Left renal cortex interstitium (tissue), 4 donors: ENCODE measurements around the gene M1AP. TPM values are rescaled to one million over a fixed set of nuclear protein-coding genes. Genes with fewer than 3 reads are reported as not detected.

ENCODE experiments used
- DNase-seq, 4 donors: peaks; one replicate each; pipeline ENCODE4 v3.0.0-alpha.2; 2013; ENCODE audit warnings: low read depth in 4 of 4, low spot score in 2 of 4, missing footprints in 1 of 4
- polyA plus RNA-seq, 4 donors: library from polyadenylated mRNA; unstranded; fragments of 120-200 nt; gene quantifications; one replicate each; pipeline ENCODE4 v1.2.1, GENCODE V29; 2013; ENCODE audit not compliant: insufficient read length in 4 of 4

M1AP gene
- polyA plus RNA-seq, 4 donors: 0.43 to 1.5 (median 0.98) TPM

DNA sequence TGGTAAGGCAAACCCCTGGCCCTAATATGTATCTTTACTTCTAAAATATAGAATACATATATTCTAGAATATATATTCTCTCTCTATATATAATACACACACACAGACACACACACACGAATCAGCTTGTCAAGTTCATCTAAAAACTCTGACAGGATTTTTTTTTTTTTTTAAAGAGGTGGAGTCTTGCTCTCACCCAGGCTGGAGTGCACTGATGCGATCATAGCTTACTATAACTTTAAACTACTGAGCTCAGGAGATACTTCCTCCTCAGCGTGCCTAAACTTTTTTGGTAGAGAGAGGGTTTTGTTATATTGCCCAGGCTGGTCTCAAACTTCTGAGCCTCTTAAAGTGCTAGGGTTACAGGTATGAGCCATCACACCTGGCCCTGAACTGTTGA is 48.5 kb downstream of the M1AP start:
- no peak for DNase-seq

GRCh38 chr2:74597410-74597809 is 50.7 kb downstream of the M1AP start:
- no peak for DNase-seq

DNA sequence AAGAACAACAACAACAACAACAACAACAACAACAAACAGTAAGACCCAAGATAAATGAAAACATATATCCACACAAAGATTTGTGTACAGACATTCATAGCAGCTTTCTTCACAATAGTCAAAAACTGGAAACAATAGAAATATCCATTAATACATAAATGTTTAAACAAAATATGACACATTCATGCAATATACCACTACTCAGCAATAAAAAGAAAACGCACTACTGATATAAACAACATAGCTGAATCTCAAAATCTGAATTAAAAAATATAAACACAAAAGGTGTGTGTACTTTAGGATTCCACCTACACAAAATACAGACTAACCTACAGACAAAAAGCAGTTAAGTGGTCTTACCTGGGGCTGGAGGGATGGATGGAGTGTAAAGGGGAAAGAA is 51.5 kb downstream of the M1AP start:
- DNase-seq: no peak

DNA sequence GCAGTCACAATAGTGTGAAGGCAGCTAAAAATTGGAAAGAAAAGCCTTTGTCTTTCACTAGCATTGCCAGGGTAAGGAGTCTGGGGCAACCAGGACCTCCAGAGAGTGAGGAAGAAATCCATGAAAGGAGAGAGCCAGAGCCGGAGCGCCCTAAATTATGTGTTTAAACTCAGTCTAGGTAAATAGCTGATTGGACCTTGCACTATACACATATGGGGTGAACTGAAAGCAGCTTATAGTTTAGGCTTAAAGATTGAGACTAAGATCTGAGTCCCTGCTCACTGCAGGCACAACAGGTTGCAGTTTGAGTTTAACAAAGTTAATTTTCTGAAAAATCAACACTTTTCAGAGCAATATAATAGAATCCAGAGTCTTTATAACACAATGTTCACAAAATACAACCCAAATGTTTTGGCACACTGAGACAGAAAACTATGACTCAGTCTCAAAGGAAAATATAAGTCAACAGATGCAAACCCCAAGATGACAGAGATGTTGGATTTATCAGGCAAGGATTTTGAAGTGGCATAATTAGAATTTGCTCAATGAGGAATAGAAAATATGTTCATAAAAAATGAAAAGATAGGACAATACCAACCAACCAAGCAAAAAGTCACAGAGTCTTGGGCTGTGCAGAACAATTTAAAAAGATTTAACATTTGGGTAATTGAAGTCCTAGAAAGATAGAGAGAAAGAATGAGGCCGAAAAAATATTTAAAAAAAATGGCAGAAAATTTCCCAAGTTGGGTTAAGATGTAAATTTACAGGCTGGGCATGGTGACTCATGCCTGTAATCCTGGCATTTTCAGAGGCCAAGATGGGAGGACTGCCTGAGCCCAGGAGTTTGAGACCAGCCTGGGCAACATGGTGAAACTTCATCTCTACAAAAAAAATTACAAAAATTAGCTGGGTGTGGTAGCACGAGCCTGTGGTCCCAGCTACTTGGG is 54.0 kb downstream of the M1AP start:
- DNase-seq: no peak

DNA sequence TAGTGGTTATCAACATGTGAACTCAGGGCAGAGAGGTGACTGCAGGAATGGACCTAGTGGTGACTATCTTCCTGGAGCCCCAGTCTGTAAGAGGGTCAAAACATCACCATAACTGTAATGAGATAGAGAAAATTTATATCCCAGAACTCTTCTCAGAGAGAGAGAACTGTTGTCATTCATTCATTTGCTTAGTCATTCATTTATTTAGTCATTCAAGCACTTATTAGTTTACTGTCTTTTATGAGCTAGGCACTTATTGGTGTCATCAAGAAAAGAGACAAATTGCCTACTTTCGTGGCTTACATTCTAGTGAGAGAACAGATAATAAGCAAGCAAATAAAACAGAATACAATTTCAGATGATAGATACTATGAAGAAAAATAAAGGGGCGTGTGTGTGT is 59.5 kb downstream of the M1AP start:
- DNase-seq: no peak

DNA sequence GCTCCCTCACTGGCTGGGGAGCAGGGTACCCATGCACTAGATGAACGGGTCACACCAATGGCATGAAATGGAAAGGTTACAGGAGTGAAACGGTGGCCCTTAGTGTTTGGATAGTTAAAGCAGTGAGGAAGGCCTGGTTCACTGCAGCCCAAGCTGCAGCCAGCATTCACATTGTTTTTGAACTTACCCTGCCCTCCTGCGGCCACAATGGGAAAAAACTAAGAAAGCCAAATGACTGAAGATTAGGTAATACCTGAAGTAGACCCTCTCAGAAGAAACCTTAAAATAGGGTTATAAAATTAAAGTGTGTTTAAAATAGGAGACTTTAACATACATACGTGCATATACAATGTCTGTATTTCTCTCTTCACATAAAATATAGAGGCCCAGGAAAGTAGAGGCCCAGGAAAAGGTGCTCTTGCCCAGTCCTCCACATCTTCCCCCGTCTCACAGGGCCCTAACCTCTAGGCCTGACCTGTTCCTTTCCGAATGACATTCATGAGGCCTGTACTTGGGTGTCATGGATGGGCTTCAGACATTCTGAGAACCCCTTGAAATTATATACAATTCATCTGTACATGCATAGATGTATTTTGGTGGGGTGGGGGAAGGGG is 60.4 kb downstream of the M1AP start:
- peak; percentile 13 to 46 (median 34) for DNase-seq

- no peak for DNase-seq
Measured at GRCh38 chr2:74585406-74586185, 62.5 kb downstream of the M1AP start.

DNA sequence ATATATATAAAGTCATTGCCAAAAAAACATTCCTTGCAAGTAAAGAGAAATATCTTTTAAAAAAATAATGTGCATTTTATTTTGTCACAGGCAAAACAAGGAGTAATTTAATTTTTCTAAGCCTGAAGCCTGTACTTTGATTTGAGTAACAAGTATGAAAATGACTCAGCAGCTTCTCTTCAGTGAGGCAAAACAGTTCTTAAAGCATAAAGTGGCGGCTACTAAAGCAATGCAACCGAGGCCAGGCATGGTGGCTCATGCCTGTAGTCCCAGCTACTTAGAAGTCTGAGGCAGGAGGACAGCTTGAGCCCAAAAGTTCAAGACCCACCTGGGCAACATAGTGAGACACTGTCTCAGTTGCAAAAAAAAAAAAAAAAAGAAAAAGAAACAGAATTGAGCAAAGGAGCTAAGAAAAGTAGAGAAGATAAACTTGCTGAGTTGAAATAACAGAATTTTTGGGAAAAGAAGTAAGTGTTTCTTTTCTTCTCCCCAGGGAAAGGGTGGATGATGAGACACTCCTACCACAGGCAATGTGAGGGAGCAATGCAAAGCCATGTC is 64.0 kb downstream of the M1AP start:
- no peak for DNase-seq

DNA sequence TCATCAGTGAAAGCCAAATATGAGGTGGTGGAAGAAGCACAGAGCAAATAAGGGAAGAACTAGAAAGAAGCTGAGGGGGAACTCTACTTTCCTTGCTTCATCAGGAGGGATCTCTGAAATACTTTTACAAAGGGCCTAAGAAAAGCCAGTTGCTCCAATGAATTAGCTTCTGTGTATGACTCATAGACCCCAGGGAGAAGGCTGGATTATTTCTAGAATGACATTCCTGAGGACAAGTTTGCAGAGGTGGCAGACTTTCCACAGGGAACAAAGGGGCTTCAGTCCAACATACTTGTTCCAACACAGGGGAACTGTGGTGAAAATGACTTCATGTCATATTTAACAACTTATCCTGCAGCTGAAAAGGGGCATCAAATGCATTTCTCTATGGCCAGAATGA is 64.6 kb downstream of the M1AP start:
- no peak for DNase-seq

- no peak for DNase-seq
Measured at GRCh38 chr2:74582184-74582583, 65.9 kb downstream of the M1AP start.

DNA sequence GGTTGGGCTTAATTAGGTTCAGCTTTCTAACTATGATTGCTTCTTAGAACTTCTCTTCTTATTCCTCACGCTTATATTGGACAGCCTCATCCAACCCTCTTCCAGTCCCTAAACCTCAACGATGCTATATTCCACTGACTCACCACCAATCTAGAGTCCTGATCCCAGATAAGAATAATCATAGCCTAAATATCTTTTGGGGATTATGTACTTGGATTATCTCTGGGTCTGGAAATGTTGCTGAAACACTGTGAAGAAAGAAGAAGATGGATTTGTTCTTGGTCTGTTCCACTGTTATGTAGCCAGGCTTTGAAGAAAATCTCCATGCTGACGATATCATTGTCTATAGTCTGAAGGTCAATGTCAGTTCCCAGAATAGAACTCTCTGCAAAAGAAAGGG is 66.7 kb downstream of the M1AP start:
- DNase-seq: no peak

- no peak for DNase-seq
Measured at GRCh38 chr2:74578408-74578807, 69.7 kb downstream of the M1AP start.

DNA sequence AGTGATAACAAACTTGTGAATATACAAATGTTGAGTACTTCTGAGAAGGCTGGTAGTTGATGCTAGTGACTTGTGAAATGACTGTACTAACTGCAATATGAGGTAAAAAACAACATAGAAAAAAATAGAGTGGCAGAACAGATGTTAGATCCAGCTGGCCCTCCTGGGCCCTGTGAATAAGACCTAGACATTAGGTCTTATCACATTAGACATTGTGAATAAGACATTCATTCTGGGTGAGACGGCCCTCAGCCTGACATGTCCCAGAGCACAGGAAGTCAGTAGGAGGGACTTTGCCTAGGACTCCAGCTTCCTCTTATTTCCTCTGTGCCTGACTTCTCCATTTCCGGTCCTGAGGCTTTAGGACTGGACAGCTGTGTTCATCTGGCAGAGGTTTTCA is 70.7 kb downstream of the M1AP start:
- no peak for DNase-seq

DNA sequence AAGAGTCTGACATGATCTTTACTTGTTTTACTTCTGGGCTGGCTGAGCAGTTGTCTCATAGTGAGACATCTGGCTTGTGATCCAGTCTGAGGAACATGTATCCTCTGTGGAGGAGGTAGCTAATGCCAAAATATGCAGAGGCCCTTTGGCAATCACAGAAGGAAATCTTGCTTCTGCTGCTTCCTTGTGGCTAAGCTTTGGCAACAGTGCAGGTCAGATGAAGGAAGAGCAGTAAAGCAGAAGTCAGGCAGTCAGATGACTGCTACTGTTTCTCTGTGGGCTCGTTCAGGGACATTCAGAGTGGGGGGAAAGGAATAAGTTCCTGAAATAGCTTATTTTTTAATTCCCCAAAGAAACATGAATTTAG is 71.3 kb downstream of the M1AP start:
- DNase-seq: no peak

DNA sequence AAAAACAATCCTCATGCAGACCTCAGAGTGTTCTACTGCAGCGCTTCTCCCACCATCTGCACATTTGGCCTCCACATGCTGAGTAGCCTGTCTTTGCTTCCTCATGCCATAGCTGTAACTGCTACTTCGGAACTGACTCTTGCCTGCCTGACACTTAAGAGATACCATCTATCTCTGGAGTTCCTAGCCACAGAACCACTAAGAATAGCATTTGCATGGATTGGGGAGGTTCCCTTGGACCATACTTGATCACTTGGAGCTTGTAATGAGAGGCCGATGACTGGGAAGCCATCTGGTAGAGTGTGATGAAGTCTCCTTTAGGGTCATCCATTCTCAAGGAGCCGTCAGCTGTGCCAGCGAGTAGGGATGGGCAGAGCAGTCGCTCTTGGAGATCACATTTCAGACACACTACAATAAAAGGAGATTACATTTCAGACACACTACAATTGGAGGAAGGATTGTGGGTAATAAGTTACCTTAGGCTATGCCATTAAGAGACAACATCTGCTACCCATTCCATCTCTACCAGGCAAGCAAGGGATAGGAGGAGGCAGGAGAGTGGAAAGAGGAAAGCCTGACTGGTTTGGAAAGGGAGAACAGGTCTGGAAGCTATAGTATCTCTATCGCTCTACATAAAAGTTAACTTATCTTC is 71.8 kb downstream of the M1AP start:
- no peak for DNase-seq

DNA sequence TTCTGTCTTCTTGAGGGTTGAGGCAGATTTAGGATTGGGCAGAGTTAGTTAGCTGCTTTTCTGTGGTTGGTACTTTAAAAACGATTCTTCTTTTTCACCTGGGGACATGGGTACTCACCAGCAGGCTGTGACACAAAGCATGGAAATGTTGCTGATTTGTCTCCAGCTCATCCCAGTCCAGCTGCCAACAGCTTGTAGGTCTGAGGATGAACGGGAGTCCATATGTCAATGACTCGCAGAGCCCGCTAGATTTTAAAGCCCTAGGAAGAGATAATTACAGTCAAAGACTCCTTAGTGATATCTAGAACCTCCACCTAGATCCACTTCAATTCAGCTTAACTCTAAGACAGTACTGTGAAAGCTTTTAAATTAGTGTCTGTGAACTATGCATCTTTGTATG is 72.8 kb downstream of the M1AP start:
- no peak for DNase-seq

DNA sequence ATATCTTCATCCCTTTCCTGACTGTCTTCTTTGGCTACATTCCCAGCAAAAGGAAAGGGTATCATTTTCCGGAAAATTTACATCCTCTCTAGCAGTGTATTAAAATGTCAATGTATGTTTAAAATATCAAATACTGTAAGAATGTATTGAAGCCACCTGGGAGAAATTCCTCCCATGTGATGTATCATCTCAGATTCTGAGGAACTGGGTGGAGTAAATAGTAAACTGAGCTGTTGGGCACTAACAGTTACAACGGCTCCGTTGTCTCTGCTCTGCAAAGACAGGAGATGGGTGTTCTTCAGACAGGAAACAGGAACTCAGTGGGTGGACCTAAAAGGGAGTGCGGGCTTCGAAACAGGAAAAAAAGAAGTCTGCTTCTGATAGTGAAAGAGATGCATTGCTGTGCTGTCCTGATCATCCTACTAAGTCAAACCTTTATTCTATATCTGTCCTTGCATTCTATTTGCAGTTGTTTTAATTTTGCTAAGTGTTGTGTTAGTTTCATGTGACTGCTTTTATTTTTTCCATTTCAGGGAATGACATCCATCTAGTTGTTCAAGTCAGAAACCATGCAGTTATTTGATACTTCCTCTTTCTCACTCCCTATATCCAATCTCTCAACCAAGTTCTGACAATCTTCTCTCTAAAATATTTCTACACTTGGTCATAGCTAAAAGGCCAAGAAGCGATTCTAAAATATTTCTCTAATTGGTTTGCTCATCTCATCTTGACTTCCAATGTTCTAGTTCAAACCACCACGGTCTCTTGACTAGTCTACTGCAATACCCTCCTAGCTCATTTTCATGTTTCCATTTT is 74.2 kb downstream of the M1AP start:
- no peak for DNase-seq

DNA sequence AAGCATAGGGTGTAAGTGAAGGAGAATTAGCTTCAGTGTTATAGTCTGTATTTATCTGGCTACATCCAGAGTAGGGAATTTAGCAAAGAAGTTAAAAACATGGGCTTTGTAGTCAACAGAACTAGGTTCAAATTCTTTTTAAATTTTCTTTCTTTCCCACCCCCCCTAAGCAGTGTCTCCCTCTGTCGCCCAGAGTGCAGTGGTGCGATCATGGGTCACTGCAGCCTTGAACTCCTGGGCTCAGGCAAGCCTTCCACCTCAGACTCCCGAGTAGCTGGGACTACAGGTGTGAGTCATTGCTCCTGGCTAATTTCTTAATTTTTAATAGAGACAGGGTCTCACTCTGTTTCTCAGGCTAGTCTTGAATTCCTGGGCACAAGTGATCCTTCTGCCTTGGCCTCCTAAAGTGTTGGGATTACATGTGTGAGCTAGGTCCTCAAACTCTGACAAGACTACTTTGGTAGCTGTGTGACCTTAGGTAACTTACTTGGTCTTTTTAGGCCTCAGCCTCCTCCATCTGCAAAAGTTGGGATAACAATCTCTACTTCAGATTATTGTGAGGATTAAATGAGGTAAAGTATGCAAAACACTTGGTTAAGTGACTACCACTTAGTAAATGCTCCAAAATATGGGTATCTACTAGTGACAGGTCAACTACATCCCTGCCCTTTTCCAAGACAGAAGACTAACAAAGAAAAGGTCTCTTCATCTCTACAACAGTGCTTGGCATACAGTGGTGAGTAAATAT is 75.8 kb downstream of the M1AP start:
- DNase-seq: no peak

DNA sequence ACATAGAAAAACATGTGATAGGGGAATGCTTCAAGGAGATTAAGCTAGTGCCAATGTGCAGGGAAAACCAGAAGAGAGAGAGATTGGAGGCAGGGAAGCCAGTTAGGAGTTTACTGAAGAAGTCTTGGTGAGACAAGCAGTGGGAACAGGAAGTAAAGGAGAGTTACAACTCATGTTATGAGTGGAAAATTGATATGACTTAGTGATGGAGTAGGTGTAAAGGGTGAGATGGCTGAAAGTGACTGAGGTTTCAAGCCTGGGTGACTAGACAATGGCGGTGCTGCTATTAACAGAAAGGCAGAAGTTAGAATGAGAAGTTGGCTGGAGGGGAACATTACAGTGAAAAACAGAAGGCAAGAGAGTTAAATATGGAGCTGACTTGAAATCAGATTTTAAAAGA is 77.1 kb downstream of the M1AP start:
- no peak for DNase-seq
